Brain microvascular endothelial cell (primary cell): Measurements from ENCODE around the gene CDC26.
"Not testable (repeated sequence)": the region's sequence is repeated elsewhere in the genome, so short reads cannot be mapped to it uniquely, and the experiment has no call there.

ENCODE experiments used
- DNase-seq: peaks from one replicate; pipeline ENCODE4 v3.0.0-alpha.2; 2020
- H3K27ac ChIP-seq: fragments of 250-450 bp; sonication (Bioruptor Pico); 2 replicates; pipeline ENCODE4 v1.5.1; 2020; ENCODE audit warnings: mild to moderate bottlenecking, moderate library complexity
- H3K27me3 ChIP-seq: fragments of 250-450 bp; sonication (Bioruptor Pico); replicated peaks from 2 replicates; pipeline ENCODE4 v1.5.1; 2020; ENCODE audit warnings: mild to moderate bottlenecking
- H3K36me3 ChIP-seq: fragments of 250-450 bp; sonication (Bioruptor Pico); replicated peaks from 2 replicates; pipeline ENCODE4 v1.5.1; 2020; ENCODE audit warnings: mild to moderate bottlenecking
- H3K4me3 ChIP-seq: 2 replicates; pipeline ENCODE4 v1.5.1; 2011; ENCODE audit warnings: low read depth, mild to moderate bottlenecking, control low read depth, low read length, moderate library complexity
- in situ Hi-C: cut with HindIII; loops from 2 replicates; pipeline ENCODE4 v1.10.0; 2017; ENCODE audit warnings: low sequenced_read_pairs, low pct_ligation_motif_present
- TF ChIP-seq, protein P1 (sequence below): IDR thresholded peaks from 2 replicates; pipeline ENCODE4 v1.5.1; 2011; ENCODE audit warnings: low read depth, mild to moderate bottlenecking, moderate library complexity, low read length, control low read depth, inconsistent platforms; ENCODE audit errors: missing control alignments

CDC26 gene

GRCh38 chr9:113298311-113298710, 22.9 kb upstream of the CDC26 start:
- Histone ChIP-seq H3K4me3 (no peak overlapping the region), H3K36me3 (peaks cover 5% of the 10 kb centered on the region), H3K27ac (no peak overlapping the region), H3K27me3 (no peaks in the 10 kb centered on the region)
- no peak for DNase-seq
- TF ChIP-seq, protein P1, sequence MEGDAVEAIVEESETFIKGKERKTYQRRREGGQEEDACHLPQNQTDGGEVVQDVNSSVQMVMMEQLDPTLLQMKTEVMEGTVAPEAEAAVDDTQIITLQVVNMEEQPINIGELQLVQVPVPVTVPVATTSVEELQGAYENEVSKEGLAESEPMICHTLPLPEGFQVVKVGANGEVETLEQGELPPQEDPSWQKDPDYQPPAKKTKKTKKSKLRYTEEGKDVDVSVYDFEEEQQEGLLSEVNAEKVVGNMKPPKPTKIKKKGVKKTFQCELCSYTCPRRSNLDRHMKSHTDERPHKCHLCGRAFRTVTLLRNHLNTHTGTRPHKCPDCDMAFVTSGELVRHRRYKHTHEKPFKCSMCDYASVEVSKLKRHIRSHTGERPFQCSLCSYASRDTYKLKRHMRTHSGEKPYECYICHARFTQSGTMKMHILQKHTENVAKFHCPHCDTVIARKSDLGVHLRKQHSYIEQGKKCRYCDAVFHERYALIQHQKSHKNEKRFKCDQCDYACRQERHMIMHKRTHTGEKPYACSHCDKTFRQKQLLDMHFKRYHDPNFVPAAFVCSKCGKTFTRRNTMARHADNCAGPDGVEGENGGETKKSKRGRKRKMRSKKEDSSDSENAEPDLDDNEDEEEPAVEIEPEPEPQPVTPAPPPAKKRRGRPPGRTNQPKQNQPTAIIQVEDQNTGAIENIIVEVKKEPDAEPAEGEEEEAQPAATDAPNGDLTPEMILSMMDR, result no peak
- in situ Hi-C loops, result no loop called here

DNA sequence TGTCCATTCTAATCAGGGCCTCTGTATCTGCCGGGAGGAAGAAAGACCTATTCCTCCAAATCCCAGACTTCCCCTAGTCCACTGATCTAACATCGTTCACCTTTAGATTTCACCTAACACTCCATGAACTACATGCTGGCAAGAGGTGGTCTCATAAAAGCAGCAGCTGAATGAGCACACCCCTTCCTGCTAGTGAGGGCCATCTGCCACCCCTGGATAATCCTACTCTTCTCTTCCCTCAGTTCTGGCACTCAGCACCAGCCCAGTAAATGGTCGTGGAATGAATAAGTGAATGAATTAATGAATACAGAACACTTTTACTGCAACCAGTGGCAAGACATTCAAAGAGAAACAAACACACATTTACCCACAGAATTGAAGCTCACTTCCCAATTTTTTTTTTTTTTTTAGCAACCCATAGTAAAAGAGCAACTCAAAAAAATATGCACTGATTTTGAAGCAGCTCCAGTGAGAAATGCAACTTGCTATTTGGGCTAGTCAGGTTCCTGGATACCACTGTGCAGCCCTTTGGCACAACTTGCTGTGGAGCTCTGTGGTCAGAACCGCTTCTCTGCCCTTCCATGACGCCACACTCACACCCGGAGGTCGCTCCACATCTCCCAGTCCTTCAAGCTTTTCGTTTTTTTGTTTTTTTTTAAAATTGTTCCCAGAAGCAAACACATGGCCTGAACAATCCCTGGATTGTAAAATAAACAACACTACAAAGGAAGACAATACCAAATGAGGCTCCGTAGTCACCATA, 21.6 kb upstream of the CDC26 start:
- Histone ChIP-seq H3K4me3 (no peak overlapping the region), H3K27me3 (no peaks in the 10 kb centered on the region), H3K27ac (no peak overlapping the region), H3K36me3 (peaks cover 18% of the 10 kb centered on the region)
- TF ChIP-seq, protein P1, result no peak
- DNase-seq, result no peak
- in situ Hi-C loops, result no loop called here

GRCh38 chr9:113296247-113296646, 20.9 kb upstream of the CDC26 start:
- DNase-seq, in situ Hi-C loops, H3K27ac ChIP-seq, H3K27me3 ChIP-seq, H3K4me3 ChIP-seq: not testable (repeated sequence)
- H3K36me3 ChIP-seq, result peaks cover 26% of the 10 kb centered on the region

DNA sequence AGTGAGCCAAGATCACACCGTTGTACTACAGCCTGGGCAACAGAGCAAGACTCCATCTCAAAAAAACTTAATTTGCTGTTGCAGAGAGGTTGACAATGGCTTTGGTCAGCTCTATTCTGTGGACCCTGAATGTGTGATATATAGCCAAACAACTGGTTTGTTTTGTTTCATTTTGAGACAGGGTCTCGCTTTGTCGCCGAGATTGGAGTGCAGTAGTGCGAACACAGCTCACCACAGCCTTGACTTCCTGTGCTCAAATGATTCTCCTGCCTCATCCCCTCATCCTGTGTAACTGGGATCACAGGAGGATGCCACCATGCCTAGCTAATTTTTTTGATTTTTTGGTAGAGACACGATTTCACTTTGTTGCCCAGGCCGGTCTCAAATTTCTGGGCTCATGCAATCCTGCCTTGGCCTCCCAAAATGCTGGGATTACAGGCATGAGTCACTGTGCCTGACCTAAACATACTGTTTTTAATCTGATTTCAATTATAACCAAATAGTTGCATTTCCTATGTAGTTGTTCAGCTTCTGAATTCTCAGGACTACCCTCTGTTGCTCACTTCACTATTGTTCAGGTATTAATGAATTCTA, 18.0 kb upstream of the CDC26 start:
- H3K4me3 ChIP-seq, result no peak overlapping the region
- TF ChIP-seq, protein P1, result no peak
- in situ Hi-C loops, result no loop called here
- no peaks in the 10 kb centered on the region for H3K27me3 ChIP-seq
- peaks cover 50% of the 10 kb centered on the region for H3K36me3 ChIP-seq
- no peak for DNase-seq
- H3K27ac ChIP-seq, result no peak overlapping the region

- DNase-seq, result no peak
- Histone ChIP-seq H3K4me3 (no peak overlapping the region), H3K36me3 (peaks cover 75% of the 10 kb centered on the region), H3K27ac (no peak overlapping the region), H3K27me3 (no peaks in the 10 kb centered on the region)
- in situ Hi-C loops, result no loop called here
- TF ChIP-seq, protein P1, result no peak
These were observed 14.8 kb upstream of the CDC26 start for GRCh38 chr9:113290052-113290607.

- no peak for DNase-seq
- peaks cover 84% of the 10 kb centered on the region for H3K36me3 ChIP-seq
- TF ChIP-seq, protein P1, result no peak
- H3K4me3 ChIP-seq, result no peak overlapping the region
- in situ Hi-C loops, result no loop called here
- H3K27ac ChIP-seq, result no peak overlapping the region
- H3K27me3 ChIP-seq, result no peaks in the 10 kb centered on the region
These were observed 13.7 kb upstream of the CDC26 start for GRCh38 chr9:113289091-113289490.
